Vagina (tissue), 2 donors: ENCODE results near the gene PTPN5.

Source experiments
- CTCF ChIP-seq, 3 experiments: fragments of 450-650 bp in 2 of 3; fragments of 200-600 bp in 1 of 3; sonication (generic) in 1 of 3; IDR thresholded peaks; one replicate each; pipeline ENCODE4 v1.5.1; 2017 to 2019; ENCODE audit warnings: antibody characterized with exemption in 3 of 3, mild to moderate bottlenecking in 2 of 3, moderate library complexity in 2 of 3
- POLR2AphosphoS5 ChIP-seq, 2 donors: sonication (generic); formaldehyde crosslinking; IDR thresholded peaks; one replicate each; pipeline ENCODE4 v1.9.0; 2017; ENCODE audit warnings: antibody characterized with exemption in 2 of 2, mild to moderate bottlenecking in 2 of 2, low read depth in 1 of 2; ENCODE audit not compliant: insufficient read depth in 1 of 2

- no peak for TF ChIP-seq CTCF (IDR thresholded peaks at IDR 0.05)
- no peak for TF ChIP-seq POLR2AphosphoS5 (IDR thresholded peaks at IDR 0.05; ENCODE audit: insufficient read depth in 1 of 2, low read depth in 1 of 2)
These were observed 76.1 kb downstream of the PTPN5 start for GRCh38 chr11:18715476-18715875.
